Cerebellar cortex (tissue), 1 donor: ENCODE results near the gene ODF2L.

Source experiments
- DNase-seq: peaks from one replicate; pipeline ENCODE4 v3.0.0-alpha.2; 2015; ENCODE audit warnings: low spot score

ODF2L gene, protein sequence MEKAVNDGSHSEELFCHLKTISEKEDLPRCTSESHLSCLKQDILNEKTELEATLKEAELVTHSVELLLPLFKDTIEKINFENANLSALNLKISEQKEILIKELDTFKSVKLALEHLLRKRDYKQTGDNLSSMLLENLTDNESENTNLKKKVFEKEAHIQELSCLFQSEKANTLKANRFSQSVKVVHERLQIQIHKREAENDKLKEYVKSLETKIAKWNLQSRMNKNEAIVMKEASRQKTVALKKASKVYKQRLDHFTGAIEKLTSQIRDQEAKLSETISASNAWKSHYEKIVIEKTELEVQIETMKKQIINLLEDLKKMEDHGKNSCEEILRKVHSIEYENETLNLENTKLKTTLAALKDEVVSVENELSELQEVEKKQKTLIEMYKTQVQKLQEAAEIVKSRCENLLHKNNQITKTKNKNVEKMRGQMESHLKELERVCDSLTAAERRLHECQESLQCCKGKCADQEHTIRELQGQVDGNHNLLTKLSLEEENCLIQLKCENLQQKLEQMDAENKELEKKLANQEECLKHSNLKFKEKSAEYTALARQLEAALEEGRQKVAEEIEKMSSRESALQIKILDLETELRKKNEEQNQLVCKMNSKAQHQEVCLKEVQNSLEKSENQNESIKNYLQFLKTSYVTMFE

DNA sequence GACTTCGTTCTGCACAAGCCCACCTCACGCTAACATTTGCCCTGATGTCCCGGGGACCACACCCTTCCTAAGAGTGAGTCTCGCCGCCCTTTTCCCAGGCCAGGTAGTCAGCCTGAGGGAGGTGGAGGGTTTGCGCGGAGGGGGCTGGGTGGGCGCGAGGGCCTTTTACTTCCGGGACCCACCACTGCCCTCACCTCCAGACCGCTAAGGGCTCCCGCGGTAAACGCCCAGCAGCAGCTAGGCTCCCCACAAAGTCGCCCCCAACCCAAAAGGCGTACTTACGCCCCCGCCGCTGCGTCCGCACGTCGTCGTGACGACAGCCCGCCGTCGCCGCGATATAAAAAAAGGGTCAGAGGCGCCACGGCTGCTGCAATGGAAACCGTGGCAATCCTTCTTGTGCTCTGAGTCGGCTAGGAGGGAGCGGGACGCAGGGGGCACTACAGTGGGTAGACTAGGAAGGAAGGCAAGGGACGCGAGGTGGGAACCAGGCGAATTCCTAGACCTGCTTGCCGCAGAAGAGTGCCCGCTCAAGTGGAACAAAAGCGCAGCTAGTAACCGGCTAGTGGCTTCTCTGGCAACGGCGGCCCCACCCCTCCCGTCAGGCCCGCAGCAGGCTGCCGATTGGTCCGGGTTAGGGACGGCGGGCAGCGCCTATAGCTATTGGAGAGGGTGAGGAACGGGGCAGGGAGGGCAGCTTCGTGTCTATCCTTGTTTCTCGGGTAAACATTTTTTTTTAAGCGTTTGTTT is at the start of gene ODF2L:
Gene ODF2L (minus strand): TSS at position 573 of the 747 bp plus-strand sequence. CDS start 9,296 bp downstream, outside the sequence.
- DNase-seq = peak; percentile 93

DNA sequence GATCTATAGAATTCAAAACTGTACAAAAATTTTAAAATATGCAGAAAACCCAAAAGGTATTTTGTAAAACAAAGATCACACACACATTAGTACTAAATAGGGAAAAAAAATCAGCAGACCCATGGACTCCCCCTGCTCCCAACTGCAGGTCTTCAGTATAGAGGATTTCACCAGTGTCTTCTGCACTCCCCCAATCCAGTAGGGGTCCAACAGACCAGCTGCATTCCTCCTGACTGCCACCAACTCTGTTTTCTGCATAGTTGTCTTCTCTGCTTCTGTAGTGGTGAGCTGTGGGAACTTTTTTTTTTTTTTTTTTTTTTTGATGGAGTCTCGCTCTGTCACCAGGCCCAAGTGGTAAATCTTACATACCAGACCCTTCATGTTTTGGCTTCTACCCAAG is 49.8 kb upstream of the ODF2L start:
- DNase-seq = no peak

DNA sequence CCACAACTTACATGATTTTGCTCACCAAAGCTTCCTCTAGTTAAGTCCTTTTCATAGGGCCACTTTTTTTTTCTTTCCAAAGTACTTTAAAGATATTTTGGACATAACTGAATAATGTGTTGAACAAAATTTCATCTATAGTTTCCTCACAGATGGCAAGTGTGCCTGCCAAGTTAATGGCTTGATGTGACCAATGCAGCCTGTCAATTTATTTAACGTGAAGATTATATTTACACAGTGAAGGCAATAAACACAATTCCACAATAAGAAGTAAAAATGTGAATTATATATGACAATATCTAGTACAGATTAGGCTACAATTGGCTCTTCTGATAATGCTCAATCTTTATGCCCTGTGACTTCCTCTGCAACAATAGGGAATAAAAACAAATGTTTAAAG is 45.9 kb upstream of the ODF2L start:
- DNase-seq = no peak

DNA sequence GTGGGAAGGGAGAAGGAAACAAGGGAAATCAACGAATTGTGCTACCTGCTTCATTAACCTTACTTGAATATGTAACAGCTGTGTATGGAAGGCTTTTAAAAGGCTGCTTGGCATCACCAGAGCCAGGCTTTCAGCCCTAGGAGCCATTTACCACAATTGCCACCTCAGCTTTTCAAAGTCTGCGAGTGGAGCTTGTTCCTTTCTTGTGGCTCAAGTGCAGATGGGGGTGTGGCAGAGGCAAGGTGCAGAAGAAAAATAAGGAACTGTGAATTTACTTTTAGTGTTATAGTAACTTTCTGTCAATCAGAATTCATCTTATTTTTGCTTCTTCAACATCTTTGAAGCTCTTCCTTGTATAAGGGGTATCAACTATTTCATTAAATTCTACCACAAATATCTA is 45.5 kb upstream of the ODF2L start:
- no peak for DNase-seq

DNA sequence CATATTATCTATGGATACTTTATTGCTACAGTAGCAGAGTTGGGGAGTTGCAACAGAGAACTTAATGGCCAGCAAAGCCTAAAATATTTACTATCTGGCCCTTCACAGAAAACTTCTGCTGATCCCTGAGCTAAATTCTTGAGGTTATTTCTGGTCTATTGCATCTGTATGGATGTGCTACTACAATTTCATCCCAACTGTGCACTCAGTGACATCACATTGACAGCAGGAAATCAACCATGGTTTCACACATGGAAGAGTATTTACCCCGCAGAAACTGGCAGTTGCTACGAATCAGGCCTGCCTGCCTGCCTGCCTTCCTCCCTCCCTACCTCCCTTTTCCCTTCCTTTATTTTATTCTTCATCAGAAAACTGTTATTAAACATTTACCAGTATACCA is 39.9 kb upstream of the ODF2L start:
- no peak for DNase-seq

DNA sequence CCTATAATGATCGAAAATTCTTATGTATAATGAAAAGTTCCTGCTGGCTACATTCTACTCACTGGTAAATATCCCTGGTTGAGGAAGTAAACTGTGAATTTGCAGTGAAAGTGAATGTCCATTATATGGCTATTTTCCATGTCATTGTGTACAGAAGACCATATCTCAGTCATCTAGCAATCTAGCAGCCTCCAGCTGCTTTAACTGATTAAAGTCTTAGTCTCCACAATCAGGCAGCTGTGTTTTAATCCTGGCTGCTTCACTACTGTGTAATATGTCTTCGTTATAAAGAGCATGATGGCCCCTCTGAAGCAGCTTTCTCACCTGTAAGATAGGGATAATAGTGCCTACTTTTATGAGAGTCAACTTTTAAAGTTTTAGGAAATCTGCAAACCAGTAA is 39.2 kb upstream of the ODF2L start:
- DNase-seq = no peak

DNA sequence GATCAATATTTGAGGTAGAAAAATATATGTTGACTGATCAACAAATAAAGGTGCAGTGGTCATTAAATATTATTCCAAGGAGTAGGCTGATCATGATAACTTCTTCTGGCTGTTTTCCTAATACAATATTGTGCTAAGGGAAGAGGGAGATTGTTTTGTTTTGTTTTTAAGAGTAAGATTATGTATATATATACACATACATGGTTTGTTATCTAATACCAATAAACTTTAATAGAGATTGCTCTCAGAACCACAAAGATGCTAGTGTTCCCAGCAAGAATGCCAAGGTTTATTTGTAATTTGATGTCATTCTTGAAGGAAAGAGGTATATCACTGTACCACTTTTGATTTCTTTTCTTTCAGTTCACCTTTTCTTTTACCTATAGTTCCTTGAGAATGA is 37.9 kb upstream of the ODF2L start:
- no peak for DNase-seq

DNA sequence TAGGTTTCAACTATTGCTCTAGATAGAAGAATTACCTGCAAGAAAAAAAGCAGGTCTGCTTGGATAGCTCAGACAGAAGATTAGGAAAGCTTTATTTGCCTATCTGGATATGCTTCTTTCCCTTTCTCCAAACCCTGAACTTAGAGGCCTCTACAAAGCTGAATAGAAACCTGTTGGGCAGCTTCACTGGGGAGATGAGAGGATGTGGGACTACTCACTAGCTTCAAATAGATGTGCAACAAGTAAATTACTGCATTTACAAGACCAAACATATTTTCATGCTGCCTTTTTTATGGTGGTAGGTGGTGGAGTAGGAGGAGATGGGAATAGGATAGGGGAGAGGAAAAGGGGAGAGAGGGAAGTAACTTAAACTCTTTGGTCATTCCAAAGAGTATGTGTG is 34.3 kb upstream of the ODF2L start:
- DNase-seq = no peak

DNA sequence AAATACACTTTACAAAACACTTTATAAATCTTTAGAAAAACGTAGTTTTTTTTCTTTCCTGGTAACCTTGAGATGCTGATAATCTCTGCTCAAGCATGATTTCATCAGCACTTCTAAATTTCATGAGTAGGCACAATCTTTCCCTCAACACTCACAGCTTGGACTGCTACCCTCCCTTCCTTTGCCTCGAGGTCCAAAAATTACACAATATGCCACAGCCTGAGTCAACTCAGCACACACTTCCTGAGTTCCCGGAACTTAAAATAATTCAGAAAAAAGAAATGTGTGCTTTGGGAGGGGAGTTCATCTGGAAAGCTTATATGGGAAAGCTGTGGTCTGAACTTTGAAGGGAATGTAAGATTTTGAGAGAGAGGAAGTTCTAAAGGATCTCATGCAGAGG is 33.7 kb upstream of the ODF2L start:
- no peak for DNase-seq

DNA sequence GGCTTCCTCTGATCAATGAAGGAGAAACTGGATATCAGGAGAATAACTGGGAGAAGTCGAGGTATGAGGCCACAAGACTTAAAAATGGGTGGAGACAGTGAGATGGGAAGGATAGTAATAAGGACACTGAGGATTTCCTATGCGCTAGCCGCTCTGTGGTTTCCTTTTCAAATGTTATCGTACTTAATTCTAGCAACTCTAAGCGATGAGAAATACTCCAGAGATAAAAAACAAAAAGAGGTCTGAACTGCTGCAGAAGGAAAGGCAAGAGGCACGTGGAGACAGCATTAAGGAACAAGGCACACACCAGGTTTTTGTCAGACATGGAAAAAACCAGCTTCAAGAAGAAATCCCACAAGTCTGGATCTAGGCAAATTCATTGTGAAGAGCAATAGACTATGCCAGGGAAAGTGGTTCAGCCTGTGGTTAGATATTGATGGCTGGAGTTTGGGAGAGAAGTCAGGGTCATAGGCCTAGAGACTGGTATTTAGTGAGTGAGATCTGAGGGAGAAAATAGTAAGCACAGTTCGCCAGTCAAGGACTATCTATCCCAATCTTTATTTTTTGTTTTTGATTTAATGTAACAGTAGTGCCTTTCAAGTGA is 33.1 kb upstream of the ODF2L start:
- DNase-seq = no peak

DNA sequence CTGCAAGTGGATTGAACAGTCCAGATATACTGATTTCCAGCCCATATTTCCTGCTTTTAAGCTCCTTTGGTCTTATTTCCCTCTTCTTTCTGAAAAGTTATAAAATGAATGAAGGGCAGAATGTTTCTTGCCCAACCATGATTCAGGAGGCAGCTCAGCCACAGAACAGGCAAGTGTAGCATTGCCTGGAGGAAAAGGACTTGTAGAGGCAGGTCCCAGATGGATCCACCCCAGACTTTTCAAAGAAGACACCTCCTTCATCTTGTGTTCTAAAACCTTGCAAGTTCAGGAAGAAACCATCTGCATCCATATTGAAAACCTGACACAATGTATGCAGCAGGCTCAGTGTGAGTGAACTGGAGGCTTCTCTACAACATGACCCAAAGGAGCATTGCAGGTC is 27.8 kb upstream of the ODF2L start, which contains the start of gene CLCA2:
Gene CLCA2 (plus strand): TSS at position 299 of the 400 bp plus-strand sequence. CDS start 77 bp downstream, at position 376.
- no peak for DNase-seq

DNA sequence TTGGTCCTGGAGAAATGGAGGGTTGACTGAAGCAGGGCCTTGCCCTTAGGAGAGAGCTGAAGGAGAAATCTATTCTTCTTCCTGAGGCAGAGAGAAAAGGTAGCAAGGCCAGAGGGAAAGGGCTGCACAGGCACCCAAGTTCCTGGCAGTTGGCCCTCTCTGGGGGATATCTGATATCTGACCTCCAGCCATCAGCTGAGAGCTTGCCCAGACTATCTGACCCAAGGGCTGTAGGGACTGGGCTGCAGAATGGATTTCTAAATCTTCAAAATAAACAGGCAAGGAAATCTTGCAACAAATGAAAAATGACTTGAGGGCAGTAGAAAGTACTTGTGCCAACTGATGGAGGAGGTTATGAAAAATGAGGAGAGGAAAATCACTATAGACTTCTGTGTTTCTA is 27.4 kb upstream of the ODF2L start:
- no peak for DNase-seq

DNA sequence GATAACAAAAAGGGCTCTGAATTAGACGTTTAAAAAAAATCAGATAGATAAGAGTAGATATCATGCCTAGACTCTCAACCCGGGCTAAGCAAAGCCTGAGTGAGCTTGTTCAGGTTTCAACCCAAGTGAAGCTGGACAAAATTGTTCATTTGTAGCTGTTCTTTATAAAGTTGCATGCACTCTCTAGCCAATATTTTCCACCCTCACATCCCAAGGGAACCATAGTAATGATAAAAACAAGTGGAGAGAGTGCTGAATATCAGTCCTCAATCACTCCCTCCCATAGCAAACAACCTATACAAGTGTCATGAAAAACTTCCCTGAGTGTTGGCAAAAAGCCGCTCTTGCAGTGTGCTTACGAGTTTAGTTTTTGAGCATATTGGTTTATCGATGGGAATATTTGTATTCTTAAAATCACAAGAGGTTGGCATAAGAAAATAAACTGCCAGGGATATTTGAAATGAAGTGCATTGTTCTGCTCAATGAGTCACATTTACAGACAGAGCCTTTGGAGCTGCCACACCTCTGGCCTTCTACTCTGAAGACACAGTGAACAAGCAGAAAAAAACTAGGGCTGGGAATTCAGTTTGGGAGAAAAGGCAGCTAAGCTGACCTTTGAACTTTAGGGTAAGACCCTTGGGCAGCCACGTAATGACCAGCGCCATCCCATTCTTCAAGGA is 25.6 kb upstream of the ODF2L start:
- no peak for DNase-seq

DNA sequence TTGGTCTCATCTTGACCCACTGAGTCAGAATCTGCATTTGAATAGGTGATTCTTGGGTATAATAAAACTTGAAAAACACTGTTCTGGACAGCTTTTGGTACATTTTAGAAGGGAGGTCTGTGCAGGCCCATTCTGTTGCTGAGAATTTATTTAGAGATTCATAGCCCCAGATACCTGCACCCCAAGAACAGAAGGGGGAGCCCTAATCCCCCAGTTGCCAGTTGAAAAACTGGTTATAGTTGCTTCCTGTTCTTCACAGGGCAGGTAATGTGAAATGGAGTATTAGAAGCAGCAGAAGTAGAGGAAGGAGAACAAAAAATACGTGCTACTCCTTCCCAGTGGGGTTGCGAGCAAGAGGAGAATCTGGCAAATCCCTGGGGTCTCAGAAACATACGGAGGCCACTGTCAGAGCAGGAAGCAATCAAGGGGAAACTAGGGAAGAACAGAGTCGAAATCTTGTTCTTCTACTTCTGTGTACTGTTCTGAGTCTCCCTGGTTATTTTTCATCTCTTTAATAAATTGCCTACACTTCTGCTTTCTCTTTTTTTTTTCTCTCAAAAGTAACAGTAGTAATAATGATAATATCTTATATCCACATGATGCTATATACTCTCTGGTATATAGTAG is 23.3 kb upstream of the ODF2L start:
- peak; percentile 5 for DNase-seq

DNA sequence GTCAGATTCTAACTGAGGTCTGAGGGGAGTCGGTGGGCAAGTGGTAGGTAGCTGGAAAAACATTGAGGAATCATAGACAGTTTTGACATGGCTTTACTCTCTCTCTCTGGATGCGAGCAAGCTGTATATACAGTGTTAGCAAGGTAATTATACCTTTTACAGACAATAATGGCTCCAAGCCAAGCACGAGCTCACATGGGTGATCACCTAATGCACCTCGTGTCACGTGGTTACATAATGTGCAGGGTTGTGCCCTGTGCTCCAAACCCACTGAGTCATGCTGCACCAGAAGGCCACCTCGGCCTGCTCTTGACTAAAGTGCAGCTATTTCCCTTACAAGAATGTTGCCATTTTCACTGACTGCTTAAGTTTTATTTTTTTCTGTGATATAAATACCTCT is 20.2 kb upstream of the ODF2L start:
- DNase-seq = no peak

DNA sequence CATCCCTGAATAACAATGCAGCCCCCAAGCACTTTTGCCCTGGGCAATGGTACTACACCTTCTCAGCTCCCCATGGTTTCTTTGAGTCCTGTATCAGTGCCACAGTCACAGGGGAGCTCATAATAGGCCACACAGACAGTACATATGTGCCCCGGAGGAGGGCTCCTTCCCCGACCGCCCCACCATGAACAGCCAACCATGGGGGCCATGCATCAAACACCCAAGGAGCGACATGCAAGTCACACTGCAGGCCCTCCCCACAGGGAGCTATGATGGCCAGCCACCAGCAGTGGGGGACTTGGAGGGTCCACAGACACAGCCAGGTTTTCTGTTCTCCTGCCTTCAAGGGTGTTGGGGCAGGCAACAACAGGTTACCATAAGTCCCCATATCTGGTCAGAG is 14.8 kb upstream of the ODF2L start:
- DNase-seq = no peak

DNA sequence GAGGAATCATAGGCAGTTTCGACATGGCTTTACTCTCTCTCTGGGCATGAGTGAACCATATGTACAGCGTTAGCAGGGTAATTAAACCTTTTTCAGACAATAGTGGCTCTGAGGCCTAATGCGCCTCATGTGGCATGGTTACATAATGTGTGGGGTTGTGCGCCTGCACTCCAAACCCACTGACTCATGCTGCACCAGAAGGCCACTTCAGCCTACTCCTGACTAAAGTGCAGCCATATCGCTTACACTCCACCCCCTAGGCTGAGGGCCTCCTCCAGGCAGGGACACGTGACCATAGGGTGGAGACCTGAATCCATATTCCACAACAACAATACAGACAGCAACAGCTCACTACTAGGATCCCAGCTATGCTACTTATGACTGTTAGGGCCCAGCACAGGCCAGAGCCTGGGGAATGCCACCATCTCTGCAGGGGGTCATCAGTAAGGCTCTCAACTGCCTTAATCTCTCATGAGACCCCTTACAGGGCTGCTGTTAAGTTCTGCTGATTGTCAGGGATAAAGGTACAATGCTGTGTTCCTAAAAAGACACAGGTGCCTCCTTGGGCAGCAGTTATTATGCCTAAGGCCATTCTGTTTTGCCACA is 13.4 kb upstream of the ODF2L start:
- DNase-seq = no peak

DNA sequence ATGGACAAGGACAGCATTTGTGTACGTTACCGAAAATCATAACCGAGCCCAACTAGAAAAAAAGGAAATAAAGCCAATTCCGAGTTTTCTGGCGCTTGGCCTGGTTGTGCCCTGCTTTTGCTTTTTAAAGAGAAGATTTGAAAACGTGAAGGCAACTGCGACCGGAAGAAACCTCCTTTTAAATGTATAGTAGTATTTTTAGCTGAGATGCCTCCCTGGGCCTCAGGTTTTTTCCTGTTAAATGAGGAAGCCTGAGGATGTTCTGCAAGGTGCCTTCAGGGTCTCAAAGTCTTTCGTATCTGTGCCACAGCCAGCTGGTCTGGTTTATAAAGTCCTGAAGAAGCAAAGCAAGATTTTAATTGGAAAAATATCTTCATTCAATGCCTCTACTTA is 371 bp upstream of the ODF2L start:
- no peak for DNase-seq

DNA sequence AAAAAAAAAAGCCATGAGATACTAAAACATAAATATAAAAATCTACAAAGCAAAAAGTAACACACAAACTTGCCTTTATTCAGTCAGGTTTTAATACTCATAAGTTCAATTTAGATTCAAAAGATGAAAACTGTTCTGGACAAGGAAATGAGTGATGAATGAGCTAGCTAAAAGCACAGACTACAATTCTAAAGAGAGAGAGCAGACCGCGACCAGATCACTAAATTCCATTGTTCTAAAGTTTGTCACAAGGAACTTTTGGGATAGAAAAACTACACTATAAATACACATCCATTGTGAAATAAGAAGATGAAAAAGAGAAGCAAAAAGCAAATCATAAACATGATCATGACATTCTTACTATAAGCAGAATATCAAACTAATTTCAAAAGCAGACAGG is 1.7 kb downstream of the ODF2L start:
- no peak for DNase-seq

DNA sequence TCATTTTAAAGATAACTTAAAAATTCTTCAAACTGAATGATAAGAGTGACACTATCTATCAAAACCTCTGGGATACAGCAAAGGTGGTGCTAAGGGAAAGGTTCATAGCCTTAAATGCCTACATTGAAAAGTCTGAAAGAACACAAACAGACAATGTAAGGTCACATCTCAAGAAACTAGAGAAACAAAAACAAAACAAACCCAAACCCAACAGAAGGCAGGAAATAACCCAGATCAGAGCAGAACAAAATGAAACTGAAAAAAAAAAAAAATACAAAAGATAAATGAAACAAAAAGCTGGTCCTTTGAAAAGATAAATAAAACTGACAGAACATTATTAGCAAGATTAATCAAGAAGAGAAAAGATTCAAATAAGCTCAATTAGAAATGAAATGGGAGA is 6.8 kb downstream of the ODF2L start:
- DNase-seq = no peak

DNA sequence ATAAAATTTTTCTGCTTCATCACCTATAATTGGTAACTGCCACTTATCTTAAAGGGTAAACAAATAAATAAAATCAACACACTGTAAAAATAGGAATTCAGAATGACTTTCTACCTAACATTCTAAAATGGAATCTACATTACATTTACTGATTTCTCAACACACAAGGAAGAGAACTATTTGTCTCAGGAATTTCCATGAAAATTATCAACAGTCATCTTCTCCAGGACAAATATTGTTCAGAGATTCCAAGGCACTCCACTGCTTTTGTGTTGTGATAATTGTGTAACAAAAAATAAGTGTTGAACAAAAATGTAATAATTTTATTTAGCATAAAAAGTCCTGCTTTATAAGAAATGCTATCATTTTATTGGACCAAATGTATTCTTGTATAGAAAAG is 7.3 kb downstream of the ODF2L start:
- no peak for DNase-seq
